Measurements from ENCODE around the gene KCNK1.
A peak's percentile ranks its signal among the peaks of the same experiment; 100 is the strongest.

KCNK1 gene

DNA sequence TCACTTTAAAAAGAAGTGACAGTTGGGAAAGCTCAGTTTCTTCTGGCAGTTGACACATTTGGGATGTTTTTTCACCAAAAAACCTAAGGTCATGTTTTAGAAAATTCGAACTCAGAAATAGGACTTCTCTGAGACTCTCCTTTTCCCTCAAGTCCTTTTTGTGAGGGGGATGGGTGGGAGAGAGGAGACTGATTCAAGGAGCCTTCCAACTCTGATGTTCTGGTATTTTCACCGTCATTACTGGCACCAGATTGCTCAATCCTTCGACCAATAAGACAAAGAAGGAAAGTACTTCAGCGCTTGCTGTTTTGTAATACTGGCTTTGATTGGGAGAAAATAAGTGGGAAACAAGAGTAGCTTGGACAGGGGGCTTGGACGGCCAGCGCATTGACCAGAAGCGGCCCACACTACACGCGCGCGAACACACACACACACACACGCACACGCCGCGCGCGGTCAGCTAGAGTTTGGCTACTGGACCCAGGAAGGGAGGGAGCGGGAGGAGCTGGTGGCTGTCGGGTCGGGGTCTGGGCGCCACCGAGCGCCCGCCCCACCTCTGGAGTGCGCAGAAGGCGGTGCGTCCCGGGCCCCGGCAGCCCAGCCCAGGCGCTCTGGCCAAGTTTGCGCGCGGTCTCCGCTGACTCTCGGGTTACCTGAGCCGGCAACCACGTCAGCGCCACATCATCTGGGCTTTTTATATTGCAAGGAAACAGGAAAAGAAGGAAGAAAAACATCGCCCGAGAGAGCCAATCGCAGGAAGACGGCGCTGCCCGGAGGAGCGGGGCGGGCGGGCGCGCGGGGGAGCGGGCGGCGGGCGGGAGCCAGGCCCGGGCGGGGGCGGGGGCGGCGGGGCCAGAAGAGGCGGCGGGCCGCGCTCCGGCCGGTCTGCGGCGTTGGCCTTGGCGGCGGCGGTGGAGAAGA is at the start of gene KCNK1:
TSS of gene KCNK1 (plus strand) at position 855 of the 921 bp plus-strand sequence. CDS start at position 921, 66 bp downstream.
- no peak for DNase-seq (ENCODE audit: low read depth)

GRCh38 chr1:233565313-233565712 is 48.6 kb upstream of the KCNK1 start:
- DNase-seq (ENCODE audit: low read depth) = no peak

DNA sequence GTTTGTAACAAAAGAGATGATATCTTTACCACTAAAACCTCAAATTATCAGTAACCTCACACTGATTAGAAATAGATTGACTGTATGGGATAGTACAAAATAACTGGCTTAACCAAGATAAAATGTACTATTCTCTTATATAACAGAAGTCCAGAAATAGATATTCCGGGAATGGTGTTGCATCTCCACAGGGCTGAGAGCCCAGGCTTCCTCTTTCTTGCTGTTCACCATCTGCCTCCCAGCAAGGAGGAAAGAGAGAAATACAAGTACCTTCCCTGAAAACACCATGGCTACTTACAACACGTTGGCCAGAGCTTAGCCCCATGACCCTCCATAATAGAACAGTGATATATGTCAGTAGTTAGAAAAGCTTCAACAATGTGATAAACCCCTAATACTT is 47.0 kb upstream of the KCNK1 start:
- DNase-seq (ENCODE audit: low read depth) = no peak

DNA sequence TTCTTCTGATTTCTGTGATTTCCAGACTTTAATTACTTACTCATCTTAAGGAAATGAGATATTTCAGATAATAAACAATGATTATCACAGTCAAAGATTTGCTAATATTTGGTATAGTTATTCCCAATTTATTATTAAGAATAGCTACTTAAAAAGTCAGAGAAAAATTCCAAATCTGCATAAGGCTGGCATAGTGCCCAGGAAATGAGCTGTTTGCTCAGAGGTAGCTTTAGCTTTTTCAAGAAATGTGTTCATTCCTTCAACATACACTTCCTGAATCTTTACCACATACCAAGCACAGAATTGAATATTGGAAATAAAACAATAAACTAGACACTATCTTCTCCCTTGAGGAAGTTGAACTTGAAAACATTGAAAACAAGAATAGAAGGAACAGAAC is 44.3 kb upstream of the KCNK1 start:
- no peak for DNase-seq (ENCODE audit: low read depth)

GRCh38 chr1:233570216-233570615 is 43.7 kb upstream of the KCNK1 start:
- no peak for DNase-seq (ENCODE audit: low read depth)

GRCh38 chr1:233570706-233571105 is 43.2 kb upstream of the KCNK1 start:
- DNase-seq (ENCODE audit: low read depth) = no peak

- DNase-seq (ENCODE audit: low read depth) = no peak
Measured at GRCh38 chr1:233572896-233573295, 41.0 kb upstream of the KCNK1 start.

- no peak for DNase-seq (ENCODE audit: low read depth)
Measured at GRCh38 chr1:233575450-233575849, 38.5 kb upstream of the KCNK1 start.

GRCh38 chr1:233582439-233582838 is 31.5 kb upstream of the KCNK1 start:
- DNase-seq (ENCODE audit: low read depth) = no peak

- no peak for DNase-seq (ENCODE audit: low read depth)
Measured at GRCh38 chr1:233584376-233584775, 29.5 kb upstream of the KCNK1 start.

GRCh38 chr1:233584931-233585330 is 29.0 kb upstream of the KCNK1 start:
- DNase-seq (ENCODE audit: low read depth) = no peak

GRCh38 chr1:233586301-233586700 is 27.6 kb upstream of the KCNK1 start:
- DNase-seq (ENCODE audit: low read depth) = no peak

GRCh38 chr1:233587196-233587595 is 26.7 kb upstream of the KCNK1 start:
- DNase-seq (ENCODE audit: low read depth) = no peak

GRCh38 chr1:233587958-233588799 is 25.7 kb upstream of the KCNK1 start:
- no peak for DNase-seq (ENCODE audit: low read depth)

DNA sequence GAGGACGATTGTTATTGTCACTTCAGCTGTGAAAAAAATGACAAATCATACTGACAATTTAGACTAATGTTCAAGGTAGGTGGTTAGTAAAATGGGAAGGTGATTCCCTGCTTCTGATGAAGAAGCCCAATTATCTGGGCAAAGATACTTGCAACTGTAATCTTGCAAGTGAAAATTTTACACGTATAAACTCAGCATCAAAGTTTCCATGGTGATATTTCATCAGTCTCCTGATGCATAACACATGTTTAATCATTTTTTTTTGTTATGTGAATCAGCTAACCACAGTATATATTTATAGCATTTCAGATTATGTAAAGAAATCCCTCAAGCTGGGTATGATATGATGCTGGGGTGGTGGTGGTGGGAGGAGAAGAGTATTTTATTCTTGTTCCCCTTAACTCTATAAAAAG is 16.4 kb upstream of the KCNK1 start:
- DNase-seq (ENCODE audit: low read depth) = no peak

DNA sequence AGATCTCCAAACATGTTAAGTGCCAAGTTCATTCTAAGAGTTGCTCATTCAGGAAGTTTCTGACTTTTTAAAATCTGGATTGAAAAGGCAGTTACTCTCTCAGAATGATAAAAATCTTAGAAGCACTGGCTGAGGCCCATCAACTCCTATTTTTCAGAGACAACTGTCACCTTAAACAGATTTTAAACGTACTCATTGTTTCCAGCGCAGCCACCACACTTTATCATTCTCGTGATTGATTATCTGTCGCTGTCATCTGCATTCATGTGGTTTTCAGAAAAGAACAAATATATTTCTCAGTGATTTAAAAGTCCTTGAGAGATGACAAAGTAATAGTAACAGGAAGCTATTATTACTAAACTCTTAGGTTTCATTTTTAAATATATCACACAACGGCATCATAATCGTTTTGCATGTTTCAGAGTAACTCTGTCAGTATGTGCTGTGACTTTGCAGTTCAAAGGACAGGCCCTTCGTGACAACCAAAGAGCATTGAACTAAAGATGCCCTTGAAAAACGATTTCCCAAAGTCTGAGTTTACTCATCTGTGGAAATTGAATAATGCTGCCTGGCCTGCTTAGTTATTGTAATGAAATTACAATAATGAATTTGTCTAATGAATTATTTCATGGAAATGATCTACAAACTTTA is 14.9 kb upstream of the KCNK1 start:
- DNase-seq (ENCODE audit: low read depth) = peak; percentile 23

DNA sequence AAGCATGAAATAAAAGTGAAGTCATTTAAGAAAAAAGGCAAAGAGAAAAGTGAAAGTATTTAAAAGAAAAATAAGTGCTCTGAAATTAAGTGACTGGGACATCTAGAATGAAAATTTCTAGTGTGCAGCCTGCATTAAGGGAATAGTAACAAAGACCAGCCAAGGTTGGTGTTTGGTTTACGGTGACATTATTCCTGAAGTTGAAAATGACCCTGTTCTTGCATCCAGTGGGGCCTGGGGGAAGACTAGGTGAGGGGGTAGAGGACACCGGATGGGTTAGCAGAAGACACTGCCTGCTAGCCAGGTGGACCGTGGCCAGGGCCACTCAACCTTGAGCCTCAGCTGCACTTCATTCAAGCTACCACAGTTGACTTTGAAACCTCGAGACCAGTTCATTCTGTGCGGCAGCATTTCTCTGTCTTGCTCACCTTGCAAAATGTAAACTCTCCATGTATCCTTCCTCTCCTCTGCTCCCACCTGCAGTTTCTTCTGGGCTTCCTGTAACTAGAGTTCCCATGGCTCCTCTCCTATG is 14.3 kb upstream of the KCNK1 start:
- DNase-seq (ENCODE audit: low read depth) = no peak

- DNase-seq (ENCODE audit: low read depth) = no peak
Measured at GRCh38 chr1:233600488-233600887, 13.4 kb upstream of the KCNK1 start.

DNA sequence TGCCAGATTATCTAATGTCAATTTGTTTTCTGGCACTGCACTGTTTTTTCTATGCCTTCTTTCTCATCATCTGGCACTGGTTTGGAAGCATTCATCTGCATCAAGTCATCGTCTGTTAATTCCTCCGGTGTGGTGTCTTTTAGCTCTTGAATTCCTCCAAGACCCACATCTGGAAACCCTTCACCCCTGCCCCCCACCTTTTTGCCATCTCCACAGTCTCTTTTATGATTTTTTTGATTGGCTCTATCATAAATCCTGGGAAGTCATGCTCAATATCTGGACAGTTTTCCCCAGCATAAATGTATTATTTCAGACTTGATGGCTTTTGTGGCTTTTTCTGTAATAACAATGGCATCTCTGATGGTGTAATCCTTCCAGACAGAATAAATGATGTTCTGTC is 10.4 kb upstream of the KCNK1 start:
- DNase-seq (ENCODE audit: low read depth) = no peak

DNA sequence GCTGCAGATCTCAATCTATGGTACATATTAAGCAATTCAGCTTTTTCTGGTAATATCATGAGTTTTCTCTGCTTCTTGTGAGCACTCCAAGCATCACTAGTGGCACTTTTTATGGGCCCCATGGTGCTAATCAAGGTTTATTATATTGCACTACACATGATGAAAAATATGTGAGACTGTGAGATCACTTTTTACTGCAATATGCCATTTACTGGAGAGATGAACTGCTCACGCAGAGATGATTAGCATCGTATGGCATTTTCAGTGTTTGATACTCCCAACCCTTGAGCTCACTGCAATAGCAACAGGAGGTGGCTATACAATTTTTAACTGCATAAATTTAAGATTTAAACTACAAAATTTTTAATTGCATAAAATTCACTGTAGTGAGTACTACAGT is 8.7 kb upstream of the KCNK1 start:
- no peak for DNase-seq (ENCODE audit: low read depth)

DNA sequence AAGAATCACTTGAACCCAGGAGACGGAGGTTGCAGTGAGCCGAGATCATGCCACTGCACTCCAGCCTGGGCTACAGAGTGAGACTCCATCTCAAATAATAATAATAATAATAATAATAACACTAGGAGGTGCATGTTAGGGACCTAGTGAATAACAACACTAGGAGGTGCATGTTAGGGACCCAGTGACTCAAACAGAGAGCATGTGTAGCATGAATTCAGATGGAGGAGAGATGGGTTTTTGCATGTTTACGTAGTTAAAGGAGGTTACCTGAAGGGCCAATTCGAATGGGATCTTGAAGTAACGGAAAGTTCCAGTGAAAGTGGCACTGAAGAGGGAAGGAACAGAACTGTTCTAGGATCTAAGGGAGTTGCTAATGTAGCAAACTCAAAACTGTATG is 7.1 kb upstream of the KCNK1 start:
- no peak for DNase-seq (ENCODE audit: low read depth)
